Activated naive CD8-positive, alpha-beta T cell treated with anti-CD3 and anti-CD28 coated beads for 36 hours (primary cell): Measurements from ENCODE around the gene RAET1L. TPM values are rescaled to one million over a fixed set of nuclear protein-coding genes. Genes with fewer than 3 reads are reported as not detected.
"Not testable (repeated sequence)": the region's sequence is repeated elsewhere in the genome, so short reads cannot be mapped to it uniquely, and the experiment has no call there.

ENCODE experiments used
- DNase-seq: peaks from one replicate; pipeline ENCODE4 v3.0.0; 2021
- H3K27ac Mint-ChIP-seq: one replicate; pipeline ENCODE4 v1.8.0; 2022; ENCODE audit warnings: mild to moderate bottlenecking, moderate library complexity, mixed read lengths
- H3K27me3 Mint-ChIP-seq: one replicate; pipeline ENCODE4 v1.8.0; 2022; ENCODE audit warnings: mild to moderate bottlenecking, mixed read lengths
- H3K36me3 Mint-ChIP-seq: one replicate; pipeline ENCODE4 v1.8.0; 2021; ENCODE audit warnings: mild to moderate bottlenecking, mixed read lengths
- H3K4me1 Mint-ChIP-seq: one replicate; pipeline ENCODE4 v1.8.0; 2021; ENCODE audit warnings: mixed read lengths
- H3K4me3 Mint-ChIP-seq: one replicate; pipeline ENCODE4 v1.8.0; 2022; ENCODE audit warnings: mild to moderate bottlenecking, moderate library complexity, mixed read lengths
- H3K9me3 Mint-ChIP-seq: one replicate; pipeline ENCODE4 v1.8.0; 2022; ENCODE audit warnings: mixed read lengths
- total RNA-seq, 2 experiments: library from RNA; stranded (reverse); gene quantifications; one replicate each; pipeline ENCODE4 v1.2.3, GENCODE V29; 2021

RAET1L gene
- total RNA-seq: not detected

- H3K36me3 Mint-ChIP-seq: no peaks in the 10 kb centered on the region
- no peak for DNase-seq
- H3K27me3 Mint-ChIP-seq: peaks cover 77% of the 10 kb centered on the region
- no peak within 1 kb of the TSS for H3K27ac Mint-ChIP-seq
- peaks cover 24% of the 10 kb centered on the region for H3K4me1 Mint-ChIP-seq
- H3K4me3 Mint-ChIP-seq: peak within 1 kb of the TSS; percentile 45
- no peaks in the 10 kb centered on the region for H3K9me3 Mint-ChIP-seq
Measured at GRCh38 chr6:150025201-150025917, at the start of gene RAET1L. Gene RAET1L, minus strand, starts transcription at chr6:150025532. Its CDS starts 61 bp downstream, at chr6:150025471.

GRCh38 chr6:150075034-150075421 is 49.7 kb upstream of the RAET1L start:
- Mint-ChIP-seq H3K27ac (no peak overlapping the region), H3K36me3 (no peaks in the 10 kb centered on the region), H3K4me1 (peaks cover 16% of the 10 kb centered on the region), H3K4me3 (no peak overlapping the region), H3K27me3 (peaks cover 20% of the 10 kb centered on the region), H3K9me3 (no peaks in the 10 kb centered on the region)
- no peak for DNase-seq

- peaks cover 12% of the 10 kb centered on the region for H3K4me1 Mint-ChIP-seq
- H3K36me3 Mint-ChIP-seq, H3K9me3 Mint-ChIP-seq, H3K27ac Mint-ChIP-seq, H3K4me3 Mint-ChIP-seq, DNase-seq: not testable (repeated sequence)
- peaks cover 20% of the 10 kb centered on the region for H3K27me3 Mint-ChIP-seq
Measured at GRCh38 chr6:150074396-150075033, 49.2 kb upstream of the RAET1L start.

GRCh38 chr6:150072201-150072600 is 46.9 kb upstream of the RAET1L start:
- H3K9me3 Mint-ChIP-seq: no peaks in the 10 kb centered on the region
- no peak overlapping the region for H3K4me3 Mint-ChIP-seq
- H3K4me1 Mint-ChIP-seq: peaks cover 14% of the 10 kb centered on the region
- H3K36me3 Mint-ChIP-seq: no peaks in the 10 kb centered on the region
- peak; percentile 40 for DNase-seq
- no peak overlapping the region for H3K27ac Mint-ChIP-seq
- H3K27me3 Mint-ChIP-seq: peaks cover 23% of the 10 kb centered on the region

- Mint-ChIP-seq H3K27ac (no peak overlapping the region), H3K4me1 (peaks cover 7% of the 10 kb centered on the region), H3K4me3 (no peak overlapping the region), H3K36me3 (no peaks in the 10 kb centered on the region), H3K27me3 (peaks cover 23% of the 10 kb centered on the region), H3K9me3 (no peaks in the 10 kb centered on the region)
- no peak for DNase-seq
Measured at GRCh38 chr6:150070236-150070818, 45.0 kb upstream of the RAET1L start.

- no peak for DNase-seq
- Mint-ChIP-seq H3K27ac (no peak overlapping the region), H3K9me3 (no peaks in the 10 kb centered on the region), H3K4me3 (no peak overlapping the region), H3K27me3 (peaks cover 19% of the 10 kb centered on the region), H3K36me3 (no peaks in the 10 kb centered on the region), H3K4me1 (peaks cover 7% of the 10 kb centered on the region)
Measured at GRCh38 chr6:150069706-150070105, 44.4 kb upstream of the RAET1L start.

GRCh38 chr6:150068720-150069648 is 43.7 kb upstream of the RAET1L start, which contains the start of gene ULBP3:
Gene ULBP3, minus strand, starts transcription at chr6:150069121. Its CDS starts 55 bp downstream, at chr6:150069066.
- Mint-ChIP-seq H3K36me3 (no peaks in the 10 kb centered on the region), H3K4me1 (peaks cover 7% of the 10 kb centered on the region), H3K4me3 (peak within 1 kb of the TSS; percentile 80), H3K27me3 (peaks cover 18% of the 10 kb centered on the region), H3K27ac (peak within 1 kb of the TSS; percentile 57), H3K9me3 (no peaks in the 10 kb centered on the region)
- peak; percentile 77 for DNase-seq

GRCh38 chr6:150068151-150068550 is 42.8 kb upstream of the RAET1L start:
- peaks cover 7% of the 10 kb centered on the region for H3K4me1 Mint-ChIP-seq
- peaks cover 15% of the 10 kb centered on the region for H3K27me3 Mint-ChIP-seq
- peak overlapping the region; percentile 80 for H3K4me3 Mint-ChIP-seq
- no peaks in the 10 kb centered on the region for H3K9me3 Mint-ChIP-seq
- H3K36me3 Mint-ChIP-seq: no peaks in the 10 kb centered on the region
- DNase-seq: no peak
- H3K27ac Mint-ChIP-seq: no peak overlapping the region

GRCh38 chr6:150065083-150065482 is 39.8 kb upstream of the RAET1L start:
- Mint-ChIP-seq H3K36me3 (no peaks in the 10 kb centered on the region), H3K9me3 (no peaks in the 10 kb centered on the region), H3K4me3 (no peak overlapping the region), H3K4me1 (peaks cover 9% of the 10 kb centered on the region), H3K27ac (no peak overlapping the region), H3K27me3 (peaks cover 6% of the 10 kb centered on the region)
- DNase-seq: no peak

GRCh38 chr6:150063640-150064039 is 38.3 kb upstream of the RAET1L start:
- no peak for DNase-seq
- Mint-ChIP-seq H3K27me3 (peaks cover 17% of the 10 kb centered on the region), H3K9me3 (no peaks in the 10 kb centered on the region), H3K4me3 (no peak overlapping the region), H3K27ac (no peak overlapping the region), H3K4me1 (peaks cover 11% of the 10 kb centered on the region), H3K36me3 (no peaks in the 10 kb centered on the region)

GRCh38 chr6:150059973-150060372 is 34.6 kb upstream of the RAET1L start:
- peaks cover 40% of the 10 kb centered on the region for H3K27me3 Mint-ChIP-seq
- not testable (repeated sequence) for H3K4me1 Mint-ChIP-seq, DNase-seq, H3K4me3 Mint-ChIP-seq, H3K27ac Mint-ChIP-seq, H3K9me3 Mint-ChIP-seq, H3K36me3 Mint-ChIP-seq

- no peaks in the 10 kb centered on the region for H3K36me3 Mint-ChIP-seq
- no peaks in the 10 kb centered on the region for H3K9me3 Mint-ChIP-seq
- H3K27ac Mint-ChIP-seq: no peak overlapping the region
- H3K27me3 Mint-ChIP-seq: peaks cover 47% of the 10 kb centered on the region
- no peak overlapping the region for H3K4me3 Mint-ChIP-seq
- DNase-seq: no peak
- H3K4me1 Mint-ChIP-seq: peaks cover 8% of the 10 kb centered on the region
Measured at GRCh38 chr6:150058986-150059385, 33.7 kb upstream of the RAET1L start.

- peaks cover 8% of the 10 kb centered on the region for H3K4me1 Mint-ChIP-seq
- peaks cover 54% of the 10 kb centered on the region for H3K27me3 Mint-ChIP-seq
- no peak overlapping the region for H3K4me3 Mint-ChIP-seq
Measured at GRCh38 chr6:150058231-150058792, 33.0 kb upstream of the RAET1L start.

GRCh38 chr6:150057501-150057951 is 32.2 kb upstream of the RAET1L start:
- H3K4me3 Mint-ChIP-seq: no peak overlapping the region
- peaks cover 8% of the 10 kb centered on the region for H3K4me1 Mint-ChIP-seq
- H3K36me3 Mint-ChIP-seq: no peaks in the 10 kb centered on the region
- H3K27me3 Mint-ChIP-seq: peaks cover 62% of the 10 kb centered on the region
- no peak overlapping the region for H3K27ac Mint-ChIP-seq
- no peak for DNase-seq
- no peaks in the 10 kb centered on the region for H3K9me3 Mint-ChIP-seq

More at GRCh38 chr6:150058231-150058792, 33.0 kb upstream of the RAET1L start:
- DNase-seq: no peak
- Mint-ChIP-seq H3K9me3 (no peaks in the 10 kb centered on the region), H3K27ac (no peak overlapping the region), H3K36me3 (no peaks in the 10 kb centered on the region)
